ENCODE results near the gene ABCA1.

DNA sequence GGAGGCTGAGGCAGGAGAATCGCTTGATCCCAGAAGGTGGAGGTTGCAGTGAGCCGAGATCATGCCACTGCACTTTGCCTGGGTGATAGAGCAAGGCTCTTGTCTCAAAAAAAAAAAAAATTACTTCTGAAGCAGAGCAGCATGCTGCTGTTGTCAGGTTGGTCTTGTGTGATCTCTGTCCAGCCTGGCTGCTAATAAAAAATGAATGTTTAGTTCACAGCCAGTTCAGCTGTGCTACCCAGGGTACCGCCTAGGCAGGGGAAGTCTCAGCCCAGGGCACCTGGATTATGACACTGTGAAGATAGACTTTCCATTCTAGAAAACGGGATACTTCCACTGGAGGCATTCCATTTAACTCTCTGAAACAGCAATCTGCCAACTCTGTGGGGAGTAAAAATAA, 23.5 kb upstream of the ABCA1 start:
- TF ChIP-seq, protein P1, sequence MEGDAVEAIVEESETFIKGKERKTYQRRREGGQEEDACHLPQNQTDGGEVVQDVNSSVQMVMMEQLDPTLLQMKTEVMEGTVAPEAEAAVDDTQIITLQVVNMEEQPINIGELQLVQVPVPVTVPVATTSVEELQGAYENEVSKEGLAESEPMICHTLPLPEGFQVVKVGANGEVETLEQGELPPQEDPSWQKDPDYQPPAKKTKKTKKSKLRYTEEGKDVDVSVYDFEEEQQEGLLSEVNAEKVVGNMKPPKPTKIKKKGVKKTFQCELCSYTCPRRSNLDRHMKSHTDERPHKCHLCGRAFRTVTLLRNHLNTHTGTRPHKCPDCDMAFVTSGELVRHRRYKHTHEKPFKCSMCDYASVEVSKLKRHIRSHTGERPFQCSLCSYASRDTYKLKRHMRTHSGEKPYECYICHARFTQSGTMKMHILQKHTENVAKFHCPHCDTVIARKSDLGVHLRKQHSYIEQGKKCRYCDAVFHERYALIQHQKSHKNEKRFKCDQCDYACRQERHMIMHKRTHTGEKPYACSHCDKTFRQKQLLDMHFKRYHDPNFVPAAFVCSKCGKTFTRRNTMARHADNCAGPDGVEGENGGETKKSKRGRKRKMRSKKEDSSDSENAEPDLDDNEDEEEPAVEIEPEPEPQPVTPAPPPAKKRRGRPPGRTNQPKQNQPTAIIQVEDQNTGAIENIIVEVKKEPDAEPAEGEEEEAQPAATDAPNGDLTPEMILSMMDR (IDR thresholded peaks at IDR 0.05; ENCODE audit: insufficient read depth, low read length, poor library complexity, severe bottlenecking), result no peak
- no peak for TF ChIP-seq EZH2phosphoT487 (conservative IDR thresholded peaks at IDR 0.05; ENCODE audit: low read length)

All from SU-DHL-6 (cell line).